HG03139 (cell line): Measurements from ENCODE around the gene CARM1.

Source experiments
- ATAC-seq: cut with Tn5 transposase; IDR thresholded peaks from one replicate; pipeline ENCODE4 v1.9.1; 2021; ENCODE audit not compliant: unreplicated experiment

CARM1 gene

GRCh38 chr19:10968527-10969135, 97.3 kb downstream of the CARM1 start:
- no peak for ATAC-seq

GRCh38 chr19:10971107-10971726, 99.9 kb downstream of the CARM1 start:
- ATAC-seq: no peak
